Measurements from ENCODE around the gene TMEFF2.
"Not testable (repeated sequence)": the region's sequence is repeated elsewhere in the genome, so short reads cannot be mapped to it uniquely, and the experiment has no call there.

TMEFF2 gene

DNA sequence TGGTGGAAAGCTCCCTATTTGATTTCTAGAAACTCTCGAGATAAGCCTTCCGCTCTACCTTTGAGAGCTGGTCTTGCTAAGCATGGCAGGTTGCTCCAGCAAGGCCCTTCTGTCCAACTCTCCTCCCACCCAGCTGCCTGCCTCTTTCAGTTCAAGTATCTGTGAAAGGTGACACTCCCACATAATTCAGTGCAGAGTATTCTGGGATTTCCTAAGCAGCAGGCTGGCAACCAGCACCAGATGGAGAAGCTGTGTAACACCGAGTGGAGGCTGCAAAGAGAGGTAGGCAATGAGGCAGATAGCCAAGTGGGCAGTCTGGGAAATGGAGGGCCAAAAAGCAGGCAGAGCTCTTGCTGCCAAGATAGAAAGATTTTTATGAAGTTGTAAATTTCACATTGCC, 259.5 kb downstream of the TMEFF2 start:
- peak in 17 of 56 donors; percentile 3 to 68 (median 24) for DNase-seq

DNA sequence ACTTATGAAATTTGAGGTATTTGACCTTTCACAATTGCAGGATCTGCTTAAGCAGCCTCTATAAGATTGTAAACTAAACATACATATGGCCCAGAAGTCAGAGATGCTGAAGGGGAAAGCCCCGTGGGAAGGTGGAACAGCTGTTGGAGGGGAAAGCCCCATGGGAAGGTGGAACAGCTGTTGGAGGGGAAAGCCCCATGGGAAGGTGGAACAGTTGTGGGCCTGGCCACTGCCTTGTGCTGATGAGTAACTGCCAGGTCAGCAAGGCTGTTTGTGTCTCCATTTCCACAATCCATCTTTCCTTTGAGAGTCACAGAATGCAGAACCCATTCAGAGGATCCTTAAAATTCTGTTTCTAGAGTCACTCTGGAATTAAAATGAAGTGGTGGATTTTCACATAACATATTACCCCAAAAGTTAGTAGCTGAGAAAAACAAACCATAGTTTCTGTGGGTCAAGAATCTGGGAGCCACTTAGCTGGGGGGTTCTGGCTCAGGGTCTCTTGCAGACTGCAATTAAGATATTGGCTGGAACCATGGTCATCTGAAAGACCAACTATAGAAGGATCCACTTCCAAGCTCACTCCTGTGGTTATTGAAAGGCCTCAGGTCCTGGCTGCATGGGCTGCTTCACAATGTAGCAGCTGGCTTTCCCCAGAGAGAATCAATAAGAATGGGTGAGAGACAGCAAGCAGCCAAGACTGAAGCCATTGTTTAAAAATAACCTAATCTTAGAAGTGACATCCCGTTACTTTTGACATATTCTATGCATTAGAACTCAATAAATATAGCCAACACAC, 261.2 kb downstream of the TMEFF2 start:
- no peak for DNase-seq

DNA sequence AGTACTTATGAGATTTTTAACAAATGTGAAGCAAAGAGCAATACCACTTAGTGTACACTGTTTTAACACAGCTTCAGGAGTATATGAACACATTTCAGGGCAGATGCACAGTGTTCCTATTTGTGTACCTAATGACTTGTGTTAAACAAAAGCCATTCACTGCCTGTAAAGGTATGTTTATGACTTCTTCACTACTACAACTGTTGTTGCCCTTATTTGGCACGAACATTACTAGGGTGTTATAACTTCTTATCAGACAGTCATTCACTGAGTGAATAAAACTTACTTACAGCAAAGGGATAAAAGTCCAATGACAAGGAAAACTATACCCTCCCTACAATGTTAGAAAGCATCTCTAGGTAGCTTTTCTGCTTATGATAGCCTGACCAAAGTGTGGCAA, 262.4 kb downstream of the TMEFF2 start:
- no peak for DNase-seq

GRCh38 chr2:191931329-191931728, 263.4 kb downstream of the TMEFF2 start:
- no peak for DNase-seq

DNA sequence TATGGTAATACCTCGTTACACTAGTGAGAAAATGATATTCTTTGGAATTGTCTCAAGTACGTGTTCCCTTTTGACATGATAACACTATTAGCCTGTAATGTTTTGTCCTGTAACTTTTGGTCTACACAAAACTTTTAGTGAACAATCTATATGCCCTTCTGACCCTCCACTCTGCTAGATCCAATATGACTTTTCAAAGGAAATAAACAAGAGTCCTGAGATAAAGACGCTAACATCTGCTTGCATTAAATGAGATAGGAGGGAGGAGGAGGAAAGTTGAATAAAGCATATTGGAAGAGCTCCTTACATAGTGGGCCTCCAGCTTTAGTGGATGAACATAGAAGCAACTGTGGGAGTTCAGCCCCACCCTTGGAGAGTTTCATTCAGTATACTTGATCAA, 264.5 kb downstream of the TMEFF2 start:
- DNase-seq = no peak

DNA sequence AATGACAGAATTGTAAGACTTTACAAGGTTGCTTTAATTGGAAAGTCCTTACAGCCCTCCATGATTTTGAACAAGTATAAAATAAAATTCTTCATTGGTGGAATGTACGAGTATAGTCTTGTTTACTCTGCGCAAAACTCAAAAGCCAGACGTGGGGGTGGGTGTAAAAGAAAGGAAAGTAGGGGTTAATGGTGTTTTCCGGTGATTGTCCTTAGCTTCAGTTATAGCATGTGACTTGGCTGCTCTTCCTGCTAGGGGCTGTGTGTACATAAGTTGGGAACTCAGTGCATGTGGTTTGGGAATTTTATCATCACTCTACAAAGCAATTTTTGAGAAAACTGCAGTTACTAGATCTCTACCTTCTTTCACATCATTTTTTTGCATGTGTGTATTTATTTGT, 265.4 kb downstream of the TMEFF2 start:
- DNase-seq = no peak

GRCh38 chr2:191927991-191928390, 266.7 kb downstream of the TMEFF2 start:
- DNase-seq = no peak

- peak in 1 of 56 donors; percentile 33 for DNase-seq
These were observed 267.3 kb downstream of the TMEFF2 start for GRCh38 chr2:191927319-191927867.

DNA sequence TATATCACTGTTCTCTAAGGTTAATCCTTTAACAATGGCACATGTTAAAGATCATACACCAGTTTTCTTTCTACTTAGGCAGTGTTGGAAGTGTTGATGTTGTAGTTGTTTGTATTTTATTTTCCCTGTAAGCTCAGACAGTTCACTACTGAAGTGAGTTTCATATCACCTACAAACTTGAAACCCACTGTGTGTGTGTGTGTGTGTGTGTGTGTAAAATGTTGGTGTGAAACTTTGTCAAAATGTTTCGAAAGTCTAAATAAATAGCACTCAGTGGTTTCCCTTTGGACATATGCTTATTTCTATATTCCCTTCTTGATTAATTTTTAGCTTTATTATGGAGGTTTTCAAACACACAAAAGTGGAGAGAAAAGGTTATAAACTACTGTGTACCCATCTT, 268.1 kb downstream of the TMEFF2 start:
- DNase-seq = no peak

DNA sequence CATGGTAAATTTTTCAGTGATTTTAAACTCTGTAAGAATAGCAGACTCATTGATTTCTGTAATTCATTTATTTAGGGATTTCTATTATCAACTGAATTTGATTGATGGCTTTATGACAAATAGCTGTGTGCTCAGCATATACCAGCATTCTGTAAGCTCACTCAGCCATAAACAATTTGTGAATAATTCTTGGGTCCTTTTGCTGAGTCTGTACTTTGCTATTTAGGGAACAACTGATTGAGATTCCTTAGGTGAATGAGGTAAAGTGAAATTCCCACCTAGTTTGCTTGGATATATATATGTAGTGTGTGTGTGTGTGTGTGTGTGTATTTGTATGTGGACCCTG, 271.1 kb downstream of the TMEFF2 start:
- DNase-seq = no peak

- no peak for DNase-seq
These were observed 271.7 kb downstream of the TMEFF2 start for GRCh38 chr2:191922736-191923651.

GRCh38 chr2:191921650-191922049, 273.1 kb downstream of the TMEFF2 start:
- DNase-seq = not testable (repeated sequence)

- no peak for DNase-seq
These were observed 274.2 kb downstream of the TMEFF2 start for GRCh38 chr2:191920502-191920901.

- DNase-seq = peak in 7 of 56 donors; percentile 6 to 37 (median 14)
These were observed 276.6 kb downstream of the TMEFF2 start for GRCh38 chr2:191917967-191918651.

GRCh38 chr2:191917430-191917881, 277.3 kb downstream of the TMEFF2 start:
- DNase-seq = no peak

DNA sequence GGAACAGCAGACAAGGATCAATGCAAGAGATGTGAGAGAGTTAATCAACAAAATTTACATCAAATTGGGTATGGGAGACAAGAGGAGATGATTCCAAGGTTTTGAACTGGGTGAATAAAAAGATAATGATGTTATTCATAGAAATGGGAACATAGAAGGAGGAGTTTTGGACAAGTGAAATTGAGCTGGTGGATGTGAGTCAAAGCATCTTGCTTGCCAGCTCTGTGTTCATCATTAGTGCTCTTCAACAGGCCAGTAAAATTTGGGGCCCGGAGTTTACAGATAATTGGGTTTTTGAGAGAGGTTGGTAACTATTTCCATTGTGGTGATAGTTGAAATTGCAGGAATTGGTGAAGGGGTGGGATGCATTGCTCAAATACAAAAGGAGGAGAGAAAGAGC, 277.9 kb downstream of the TMEFF2 start:
- DNase-seq = no peak

DNA sequence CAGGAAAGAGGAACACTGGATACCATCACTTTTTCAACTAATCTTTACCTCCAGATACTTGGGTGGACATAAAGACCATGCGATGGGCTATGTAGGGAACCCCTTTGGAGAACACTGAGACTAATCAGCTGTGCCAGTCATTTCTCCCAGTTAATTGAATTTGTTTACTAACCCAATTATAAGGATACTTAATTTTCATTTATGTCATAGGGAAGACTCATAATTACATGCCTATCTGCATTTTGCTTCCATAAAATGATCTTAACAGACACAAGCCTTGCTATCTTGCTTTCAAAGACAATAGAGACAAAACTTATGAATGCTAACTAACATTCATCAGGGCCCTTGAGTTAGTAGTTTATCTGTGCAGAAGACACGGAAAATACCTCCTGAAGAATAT, 279.0 kb downstream of the TMEFF2 start:
- DNase-seq = no peak

GRCh38 chr2:191913796-191914195, 280.9 kb downstream of the TMEFF2 start:
- DNase-seq = no peak

GRCh38 chr2:191912764-191913163, 282.0 kb downstream of the TMEFF2 start:
- no peak for DNase-seq

DNA sequence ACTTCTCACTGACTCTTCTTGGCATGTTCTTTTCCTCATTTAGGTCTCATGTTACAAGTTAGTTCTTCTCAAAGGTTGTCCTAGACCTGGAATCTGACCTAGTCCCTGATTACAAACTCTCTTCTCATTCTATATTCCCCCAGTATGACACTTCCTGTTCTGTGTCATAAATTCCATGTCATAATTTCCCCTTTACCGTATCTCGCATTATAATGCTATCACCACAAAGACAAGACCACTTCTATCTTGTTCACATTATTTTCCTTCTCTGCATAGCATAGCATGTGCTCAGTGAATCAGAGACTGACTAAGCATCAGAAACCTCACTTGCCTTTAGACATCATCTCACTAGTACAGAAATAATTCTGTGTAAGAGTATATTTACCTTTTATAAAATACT, 284.2 kb downstream of the TMEFF2 start:
- no peak for DNase-seq

GRCh38 chr2:191908874-191909273, 285.9 kb downstream of the TMEFF2 start:
- DNase-seq = no peak

GRCh38 chr2:191907545-191907944, 287.2 kb downstream of the TMEFF2 start:
- DNase-seq = no peak

Data from amygdala (tissue), 56 donors.